Stomach (tissue), 4 donors: ENCODE results near the gene MRPL55.

Experiments
- POLR2AphosphoS5 ChIP-seq, 3 donors: sonication (generic); formaldehyde crosslinking; IDR thresholded peaks; one replicate each; pipeline ENCODE4 v1.6.1; 2016; ENCODE audit warnings: antibody characterized with exemption in 3 of 3
- TF ChIP-seq, protein P1 (sequence below), 7 experiments: fragments of 450-650 bp in 4 of 7; fragments of 200-600 bp in 3 of 7; sonication (generic) in 3 of 7; IDR thresholded peaks; one replicate each; pipeline ENCODE4 v1.5.1; 2016 to 2019; ENCODE audit warnings: antibody characterized with exemption in 7 of 7, control low read depth in 2 of 7, mild to moderate bottlenecking in 1 of 7

DNA sequence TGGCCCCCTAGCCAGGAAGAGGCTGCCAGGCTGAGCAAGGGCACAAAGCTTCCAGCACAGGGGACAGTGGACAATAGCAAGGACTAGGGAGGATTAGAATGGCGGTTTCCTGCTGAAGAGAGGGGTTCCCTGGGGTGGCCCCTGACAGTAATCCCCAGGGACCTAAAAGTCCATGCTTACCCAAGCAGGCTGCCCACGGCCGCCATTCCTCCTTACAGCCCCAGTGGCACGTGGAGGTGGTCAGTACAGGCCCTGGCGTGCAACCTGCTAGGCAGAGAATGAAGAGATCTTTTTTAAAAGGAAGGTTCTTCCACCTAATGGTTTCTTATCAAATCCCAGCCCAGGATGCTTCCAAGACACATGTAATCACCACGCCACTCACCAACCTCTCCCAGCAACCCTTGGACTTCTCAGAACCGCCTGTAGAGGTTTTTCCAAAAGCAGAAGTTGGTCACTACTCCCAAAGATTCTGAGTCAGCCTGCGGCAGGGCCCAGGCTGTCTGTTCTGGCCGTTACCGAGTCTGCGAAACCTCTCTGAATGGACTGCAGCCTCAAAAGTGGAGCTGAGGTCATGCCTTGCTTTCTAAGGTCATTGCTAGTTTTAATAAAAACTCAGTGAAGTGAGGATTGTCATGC is 926 bp downstream of the MRPL55 start:
- TF ChIP-seq, protein P1, sequence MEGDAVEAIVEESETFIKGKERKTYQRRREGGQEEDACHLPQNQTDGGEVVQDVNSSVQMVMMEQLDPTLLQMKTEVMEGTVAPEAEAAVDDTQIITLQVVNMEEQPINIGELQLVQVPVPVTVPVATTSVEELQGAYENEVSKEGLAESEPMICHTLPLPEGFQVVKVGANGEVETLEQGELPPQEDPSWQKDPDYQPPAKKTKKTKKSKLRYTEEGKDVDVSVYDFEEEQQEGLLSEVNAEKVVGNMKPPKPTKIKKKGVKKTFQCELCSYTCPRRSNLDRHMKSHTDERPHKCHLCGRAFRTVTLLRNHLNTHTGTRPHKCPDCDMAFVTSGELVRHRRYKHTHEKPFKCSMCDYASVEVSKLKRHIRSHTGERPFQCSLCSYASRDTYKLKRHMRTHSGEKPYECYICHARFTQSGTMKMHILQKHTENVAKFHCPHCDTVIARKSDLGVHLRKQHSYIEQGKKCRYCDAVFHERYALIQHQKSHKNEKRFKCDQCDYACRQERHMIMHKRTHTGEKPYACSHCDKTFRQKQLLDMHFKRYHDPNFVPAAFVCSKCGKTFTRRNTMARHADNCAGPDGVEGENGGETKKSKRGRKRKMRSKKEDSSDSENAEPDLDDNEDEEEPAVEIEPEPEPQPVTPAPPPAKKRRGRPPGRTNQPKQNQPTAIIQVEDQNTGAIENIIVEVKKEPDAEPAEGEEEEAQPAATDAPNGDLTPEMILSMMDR (IDR thresholded peaks at IDR 0.05): no peak
- no peak for TF ChIP-seq POLR2AphosphoS5 (IDR thresholded peaks at IDR 0.05)
